Hematopoietic multipotent progenitor cell treated with erythropoietin and hydrocortisone succinate and interleukin-3 and kit ligand, for 17 days (in vitro differentiated cells): ENCODE measurements around the gene NEU3.
A peak's percentile ranks its signal among the peaks of the same experiment; 100 is the strongest.
"Not testable (repeated sequence)": the region's sequence is repeated elsewhere in the genome, so short reads cannot be mapped to it uniquely, and the experiment has no call there.

Experiments used
- DNase-seq: peaks from one replicate; pipeline ENCODE4 v3.0.0-alpha.2; 2015; ENCODE audit warnings: low spot score

The NEU3 gene

GRCh38 chr11:74984730-74985129 is 4.0 kb upstream of the NEU3 start:
- no peak for DNase-seq

DNA sequence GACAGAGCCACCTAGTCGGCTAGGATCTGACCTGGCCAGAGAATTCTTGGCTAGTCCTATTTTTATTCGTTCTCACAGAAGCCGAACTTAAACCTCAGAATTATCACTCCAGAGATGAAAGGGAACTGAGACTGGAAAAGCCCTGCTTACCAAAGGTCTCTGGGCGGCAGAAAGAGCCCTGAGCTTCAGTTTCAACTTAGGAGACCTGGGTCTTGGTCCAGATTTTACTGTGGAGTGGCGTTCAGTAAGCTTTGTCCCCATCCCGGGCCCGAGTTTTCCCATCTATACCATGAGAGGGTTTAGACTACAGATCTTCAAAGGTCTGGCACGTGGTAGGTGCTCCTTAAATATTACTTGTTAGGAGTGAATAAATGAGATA is 516 bp downstream of the NEU3 start:
- DNase-seq: peak; percentile 8

DNA sequence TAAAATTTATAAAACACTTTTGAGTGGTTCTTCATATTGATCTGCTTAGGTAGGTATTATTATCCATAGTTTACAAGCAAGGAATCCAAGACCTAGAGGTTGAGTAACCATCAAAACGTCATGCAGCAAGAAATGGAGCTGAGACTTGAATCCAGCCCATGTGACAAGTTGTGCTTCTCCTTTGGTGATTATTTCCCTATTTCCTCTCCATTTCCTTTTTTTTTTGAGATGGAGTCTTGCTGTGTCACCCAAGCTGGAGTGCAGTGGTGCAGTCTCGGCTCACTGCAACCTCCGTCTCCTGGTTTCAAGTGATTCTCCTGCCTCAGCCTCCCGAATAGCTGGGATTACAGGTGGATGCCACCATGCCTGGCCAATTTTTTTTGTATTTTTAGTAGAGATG is 1.4 kb downstream of the NEU3 start:
- not testable (repeated sequence) for DNase-seq

GRCh38 chr11:74990941-74991340 is 2.2 kb downstream of the NEU3 start:
- no peak for DNase-seq

DNA sequence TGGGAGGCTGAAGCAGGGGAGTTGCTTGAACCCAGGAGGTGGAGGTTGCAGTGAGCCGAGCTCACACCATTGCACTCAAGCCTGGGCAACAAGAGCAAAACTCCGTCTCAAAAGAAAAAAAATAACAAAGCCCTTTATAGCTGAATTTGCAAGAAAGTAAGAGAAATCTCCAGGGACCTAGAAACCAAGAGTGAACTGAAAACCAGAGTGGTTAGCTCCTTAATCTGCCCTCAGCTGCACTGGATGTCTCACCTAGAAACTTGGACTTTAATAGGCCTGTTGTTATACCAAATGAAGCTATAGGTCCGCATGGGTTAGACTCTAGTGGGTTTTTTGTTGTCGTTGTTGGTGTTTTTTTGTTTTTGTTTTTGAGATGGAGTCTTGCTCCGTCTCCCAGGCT is 4.1 kb downstream of the NEU3 start:
- DNase-seq: no peak

GRCh38 chr11:75000975-75001354 is 12.2 kb downstream of the NEU3 start:
- no peak for DNase-seq

- DNase-seq: no peak
Measured at GRCh38 chr11:75001686-75002085, 13.0 kb downstream of the NEU3 start.

GRCh38 chr11:75002516-75002915 is 13.8 kb downstream of the NEU3 start:
- DNase-seq: no peak

DNA sequence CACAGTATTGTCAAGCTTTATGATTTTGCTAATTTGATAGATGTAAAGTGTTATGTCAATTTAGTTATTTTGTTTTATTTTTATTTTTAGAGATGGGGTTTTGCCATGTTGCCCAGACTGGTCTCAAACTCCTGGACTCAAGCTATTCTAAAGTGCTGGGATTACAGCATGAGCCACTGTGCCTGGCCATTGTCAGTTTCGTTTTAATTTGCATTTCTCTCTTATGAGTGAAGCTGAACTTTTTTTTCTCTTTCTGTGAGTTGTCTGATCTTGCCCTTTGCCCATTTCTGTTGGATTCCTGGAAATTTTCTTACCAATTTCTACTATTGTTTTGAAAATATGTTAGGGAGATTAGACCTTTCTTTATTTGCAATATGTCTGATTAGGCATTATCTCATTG is 15.5 kb downstream of the NEU3 start:
- no peak for DNase-seq

DNA sequence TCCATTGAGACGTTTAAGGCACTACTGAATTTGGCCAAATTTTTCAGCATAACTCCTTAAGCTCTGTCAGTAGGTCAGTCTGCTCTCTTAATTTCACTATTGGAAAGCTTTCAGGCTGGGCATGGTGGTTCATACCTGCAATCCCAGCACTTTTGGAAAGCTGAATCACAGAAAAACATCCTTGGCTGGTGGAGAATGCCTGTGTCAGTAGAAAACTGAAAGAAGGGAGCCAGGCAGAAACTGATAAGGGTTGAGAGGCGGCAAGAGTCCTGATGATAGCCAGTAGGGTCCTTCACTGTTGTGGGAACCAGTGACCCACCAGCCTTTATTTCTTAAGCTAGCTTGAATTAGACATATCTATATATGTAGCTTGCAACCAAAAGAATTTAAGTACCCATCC is 22.6 kb downstream of the NEU3 start:
- DNase-seq: no peak

DNA sequence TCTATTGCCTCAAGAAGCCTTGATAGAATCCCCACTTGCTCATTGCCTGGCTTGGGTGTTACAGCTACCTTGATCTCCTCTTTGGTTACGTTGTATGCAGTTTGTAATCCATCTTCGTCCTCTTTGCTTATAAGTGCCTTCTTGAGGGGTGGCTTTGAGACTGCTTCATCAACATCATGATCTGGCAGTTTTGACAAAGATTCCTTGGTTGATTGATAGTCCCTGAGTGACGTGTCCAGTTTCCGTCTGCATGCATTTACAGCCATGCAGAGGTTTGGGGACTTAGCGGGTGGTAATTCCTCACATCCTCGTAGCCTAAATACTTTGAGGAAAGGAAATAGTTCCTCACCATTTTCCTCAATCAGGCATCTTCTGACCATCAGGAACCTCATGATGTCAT is 23.1 kb downstream of the NEU3 start:
- DNase-seq: no peak

DNA sequence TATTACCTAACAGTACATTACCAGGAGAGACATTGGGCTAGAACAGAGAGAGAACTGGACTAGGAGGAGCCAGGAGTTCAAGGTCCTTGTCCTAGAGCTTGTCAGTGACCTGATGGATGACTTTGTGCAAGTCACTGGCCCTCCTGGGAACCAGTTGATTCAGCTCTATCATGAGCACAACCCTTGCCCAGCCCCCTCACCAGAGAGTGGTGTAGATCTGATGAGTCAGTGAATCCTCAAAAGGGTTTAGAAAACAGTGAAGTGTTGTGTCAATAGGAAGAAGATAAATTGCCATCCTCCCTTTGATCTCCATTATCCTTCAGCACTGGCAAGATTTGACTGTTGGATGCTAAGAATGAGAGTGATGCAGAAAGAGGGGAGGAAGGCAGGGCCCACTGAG is 24.3 kb downstream of the NEU3 start:
- DNase-seq: no peak

DNA sequence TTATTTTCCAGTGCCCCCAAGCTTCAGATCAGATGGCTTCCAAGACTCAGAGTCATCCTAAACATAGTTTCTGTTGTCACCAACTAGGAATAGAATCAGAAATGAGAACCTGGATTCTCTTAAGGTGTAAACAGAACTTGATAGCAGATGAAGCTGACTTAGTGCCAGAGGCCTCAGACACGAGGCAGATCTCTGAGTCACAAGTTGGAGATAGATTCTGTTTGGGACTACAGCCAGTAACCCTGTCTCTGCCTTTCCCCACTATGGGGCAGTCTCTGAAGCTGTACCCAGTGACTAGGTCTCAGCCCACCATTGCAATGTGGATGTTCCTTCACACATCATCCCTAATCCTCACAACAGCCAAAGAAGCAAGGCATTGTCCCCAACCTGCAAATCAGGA is 25.4 kb downstream of the NEU3 start:
- no peak for DNase-seq

DNA sequence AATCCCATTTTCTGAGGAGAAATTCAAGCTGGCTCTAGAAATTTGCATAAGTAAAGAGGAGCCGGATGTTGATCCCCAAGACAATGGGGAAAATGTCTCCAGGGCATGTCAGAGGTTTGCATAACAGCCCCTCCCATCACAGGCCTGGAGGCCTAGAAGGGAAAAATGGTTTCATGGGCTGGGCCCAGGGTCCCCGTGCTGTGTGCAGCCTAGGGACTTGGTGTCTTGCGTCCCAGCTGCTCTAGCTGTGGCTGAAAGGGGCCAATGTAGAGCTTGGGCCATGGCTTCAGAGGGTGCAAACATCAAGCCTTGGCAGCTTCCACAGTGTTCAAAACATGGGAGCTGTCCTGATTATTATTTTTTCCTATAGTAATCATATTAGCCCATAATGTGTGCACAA is 30.5 kb downstream of the NEU3 start:
- not testable (repeated sequence) for DNase-seq

DNA sequence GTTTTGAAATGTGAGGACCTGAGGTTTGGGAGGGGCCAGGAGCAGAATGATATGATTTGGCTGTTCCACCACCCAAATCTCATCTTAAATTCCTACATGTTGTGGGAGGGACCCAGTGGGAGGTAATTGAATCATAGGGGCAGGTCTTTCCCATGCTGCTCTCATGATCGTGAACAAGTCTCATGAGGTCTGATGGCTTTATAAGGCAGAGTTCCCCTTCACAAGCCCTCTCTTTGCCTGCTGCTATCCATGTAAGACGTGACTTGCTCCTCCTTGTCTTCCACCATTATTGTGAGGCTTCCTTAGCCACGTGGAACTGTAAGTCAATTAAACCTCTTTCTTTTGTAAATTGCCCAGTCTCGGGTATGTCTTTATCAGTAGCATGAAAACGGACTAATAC is 31.6 kb downstream of the NEU3 start:
- DNase-seq: not testable (repeated sequence)

DNA sequence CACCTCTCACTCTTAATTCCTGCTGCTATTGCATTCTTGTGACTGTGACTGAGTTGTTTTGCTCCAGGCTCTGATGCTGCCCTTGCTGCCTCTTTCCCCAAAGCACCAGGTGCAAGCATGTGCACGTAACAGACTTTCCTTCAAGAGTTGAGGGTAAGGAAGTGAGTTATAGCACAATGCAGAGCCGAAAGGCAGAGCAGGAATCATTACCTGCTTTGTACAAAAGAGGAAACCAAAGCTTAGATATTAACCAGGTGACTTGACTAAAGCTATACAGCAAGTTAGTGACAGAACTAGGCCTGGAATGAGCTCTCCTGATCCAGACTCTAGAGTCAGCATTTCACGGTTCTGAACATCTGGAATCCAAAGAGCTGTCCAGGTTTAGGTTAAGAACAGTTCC is 33.6 kb downstream of the NEU3 start:
- no peak for DNase-seq

DNA sequence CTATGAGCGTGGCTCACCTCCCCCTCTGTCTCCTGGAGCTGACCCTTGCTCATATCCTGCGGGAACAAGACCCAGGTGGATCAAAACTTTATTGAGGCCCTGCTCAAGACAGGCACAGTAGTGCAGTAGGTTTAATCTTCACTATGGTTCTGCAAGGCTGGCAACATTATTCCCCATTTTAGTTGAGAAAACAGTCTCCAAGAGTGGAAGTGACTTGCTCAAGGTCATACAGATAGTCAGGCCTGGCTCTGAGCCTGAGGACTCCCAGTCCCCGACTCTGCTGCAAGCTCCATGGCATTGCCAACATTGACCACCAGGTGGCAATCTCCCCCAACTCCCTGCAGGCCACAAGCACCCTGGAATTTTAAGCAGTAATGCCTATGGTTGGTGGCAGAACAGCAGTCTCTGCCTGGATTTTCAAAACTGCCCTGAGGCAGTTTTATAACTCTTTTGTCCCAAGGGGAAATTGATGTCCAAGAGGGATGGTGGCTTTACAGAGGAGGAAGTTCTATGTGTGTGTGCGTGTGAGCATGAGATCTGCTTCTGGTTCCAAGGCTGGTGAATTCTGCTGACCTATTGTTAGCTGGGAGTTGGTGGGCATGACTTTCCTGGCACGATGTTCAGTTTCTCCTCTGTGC is 34.1 kb downstream of the NEU3 start:
- DNase-seq: peak; percentile 73

DNA sequence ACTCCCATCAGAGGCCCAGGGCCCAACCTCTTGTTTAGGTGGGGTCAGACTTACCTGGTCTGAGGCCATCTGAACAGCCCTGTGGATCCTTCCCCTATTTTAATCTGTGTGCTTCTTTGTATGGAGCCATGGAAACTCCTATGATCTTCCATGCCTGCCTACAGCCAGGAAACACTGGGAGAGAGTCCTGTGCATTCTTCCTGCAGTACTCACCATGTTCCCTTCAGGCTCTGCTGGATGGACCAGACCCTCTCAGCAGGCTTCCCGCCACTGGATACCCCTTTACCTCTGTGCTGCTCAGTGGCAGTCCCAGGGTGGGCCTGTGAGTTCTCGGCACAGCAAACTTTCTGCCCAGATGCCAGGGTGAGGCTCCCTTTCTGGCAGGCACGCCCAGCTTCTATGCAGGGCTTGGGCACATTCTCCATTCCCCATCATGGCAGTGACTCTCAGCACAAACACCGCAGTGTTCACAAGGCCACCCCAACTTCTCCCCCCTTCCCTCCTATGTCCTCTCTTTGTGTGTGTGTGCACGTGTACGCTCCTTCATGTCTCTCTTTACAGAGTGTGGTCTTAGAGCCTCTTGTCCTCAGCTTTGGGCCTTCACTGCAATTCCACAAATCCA is 34.8 kb downstream of the NEU3 start:
- no peak for DNase-seq

- no peak for DNase-seq
Measured at GRCh38 chr11:75024068-75024449, 35.3 kb downstream of the NEU3 start.

DNA sequence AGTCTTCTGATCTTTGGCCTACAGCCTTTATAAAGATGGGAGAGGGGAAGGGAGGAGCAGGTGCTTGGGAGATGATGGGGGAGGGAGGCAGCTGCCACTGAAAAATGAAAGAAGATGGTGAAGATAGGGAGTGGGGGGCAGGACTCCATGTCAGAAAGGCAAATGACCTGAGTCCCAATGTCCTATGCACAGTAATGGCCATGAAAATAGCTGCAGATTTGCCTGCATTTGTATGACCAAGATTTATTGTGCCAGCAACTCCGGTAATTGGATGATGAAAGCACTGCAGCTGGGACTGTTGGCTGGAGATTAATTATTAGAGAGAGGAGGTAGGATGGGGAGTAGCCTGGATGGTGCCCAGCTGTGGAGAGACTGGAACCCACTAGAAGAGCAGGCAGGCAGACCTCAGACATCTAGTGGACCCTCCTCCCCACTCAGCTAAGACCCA is 36.1 kb downstream of the NEU3 start:
- DNase-seq: no peak

DNA sequence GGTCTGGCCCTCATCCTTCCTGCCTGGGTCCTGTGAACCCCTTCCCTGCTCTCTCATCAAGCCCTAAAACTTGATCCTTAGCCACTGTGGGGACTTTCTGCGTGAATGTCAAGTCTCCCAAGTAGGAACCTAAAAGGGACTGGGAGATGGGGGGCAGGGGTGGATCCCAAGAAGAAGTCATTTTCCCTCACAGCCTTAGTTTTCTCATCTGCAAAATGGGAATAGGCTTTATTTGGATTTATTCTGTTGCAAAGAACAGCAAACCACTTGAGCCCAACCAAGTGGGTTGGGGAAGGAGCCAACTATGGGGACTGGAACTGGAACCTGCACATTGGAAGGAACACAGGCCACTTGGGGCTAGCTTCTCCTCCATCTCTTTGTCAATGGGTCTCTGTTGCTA is 36.8 kb downstream of the NEU3 start:
- no peak for DNase-seq

GRCh38 chr11:75028321-75028720 is 39.6 kb downstream of the NEU3 start:
- DNase-seq: no peak

GRCh38 chr11:75028724-75029123 is 40.0 kb downstream of the NEU3 start:
- no peak for DNase-seq
